Mammary epithelial cell (primary cell): ENCODE results near the gene SLIT1.

Experiments used
- CTCF ChIP-seq, 2 donors: IDR thresholded peaks in 1 of 2; conservative IDR thresholded peaks in 1 of 2; 2 replicates each; pipeline ENCODE4 v1.5.1; 2011 to 2012; ENCODE audit warnings: inconsistent platforms in 2 of 2, low read length in 2 of 2, mild to moderate bottlenecking in 2 of 2, control low read depth in 1 of 2, low read depth in 1 of 2; ENCODE audit not compliant: insufficient read depth in 1 of 2; ENCODE audit errors: extremely low read depth in 1 of 2
- EZH2 ChIP-seq: IDR thresholded peaks from 2 replicates; pipeline ENCODE4 v1.6.1; 2012; ENCODE audit warnings: low read length, inconsistent platforms, borderline replicate concordance

GRCh38 chr10:97140049-97140846 is 45.5 kb downstream of the SLIT1 start:
- TF ChIP-seq CTCF (conservative IDR thresholded peaks at IDR 0.05 in 1 of 2, IDR thresholded peaks at IDR 0.05 in 1 of 2; ENCODE audit: extremely low read depth in 1 of 2, insufficient read depth in 1 of 2, low read depth in 1 of 2, low read length in 2 of 2), result no peak
- TF ChIP-seq EZH2, result no peak
